Progenitor cell of endocrine pancreas (in vitro differentiated cells): ENCODE results near the gene MYL9. TPM values are rescaled to one million over a fixed set of nuclear protein-coding genes. Genes with fewer than 3 reads are reported as not detected.

ENCODE experiments used
- DNase-seq: peaks from one replicate; pipeline ENCODE4 v3.0.0; 2021; ENCODE audit warnings: low spot score; ENCODE audit not compliant: unreplicated experiment
- H3K27ac Mint-ChIP-seq: 2 replicates; pipeline ENCODE4 v1.8.0; 2021; ENCODE audit warnings: mild to moderate bottlenecking, moderate library complexity, mixed read lengths
- H3K27me3 Mint-ChIP-seq: 2 replicates; pipeline ENCODE4 v1.8.0; 2021; ENCODE audit warnings: mixed read lengths
- H3K36me3 Mint-ChIP-seq: 2 replicates; pipeline ENCODE4 v1.8.0; 2022; ENCODE audit warnings: mixed read lengths; ENCODE audit not compliant: insufficient read depth
- H3K4me1 Mint-ChIP-seq: 2 replicates; pipeline ENCODE4 v1.8.0; 2021; ENCODE audit warnings: low read depth, mixed read lengths
- H3K4me3 Mint-ChIP-seq: 2 replicates; pipeline ENCODE4 v1.8.0; 2021; ENCODE audit warnings: low read depth, mild to moderate bottlenecking, moderate library complexity, mixed read lengths
- H3K9me3 Mint-ChIP-seq: 2 replicates; pipeline ENCODE4 v1.8.0; 2021; ENCODE audit warnings: low read depth, mixed read lengths
- CTCF ChIP-seq: fragments of 200-600 bp; sonication (generic); IDR thresholded peaks from one replicate; pipeline ENCODE4 v1.5.0; 2021; ENCODE audit warnings: antibody characterized with exemption, mild to moderate bottlenecking; ENCODE audit not compliant: unreplicated experiment
- total RNA-seq: library from RNA; stranded (reverse); gene quantifications from 2 replicates; pipeline ENCODE4 v1.2.1, GENCODE V29; 2021

Gene MYL9
- total RNA-seq, 1 donor from 2014 or later: 31.0 TPM

GRCh38 chr20:36501367-36502006 is 39.8 kb upstream of the MYL9 start:
- peaks cover 13% of the 10 kb centered on the region for H3K36me3 Mint-ChIP-seq
- no peak overlapping the region for H3K4me3 Mint-ChIP-seq
- no peaks in the 10 kb centered on the region for H3K9me3 Mint-ChIP-seq
- DNase-seq: no peak
- no peaks in the 10 kb centered on the region for H3K4me1 Mint-ChIP-seq
- H3K27me3 Mint-ChIP-seq: no peaks in the 10 kb centered on the region
- no peak overlapping the region for H3K27ac Mint-ChIP-seq
- TF ChIP-seq CTCF: no peak

- Mint-ChIP-seq H3K27me3 (no peaks in the 10 kb centered on the region), H3K9me3 (no peaks in the 10 kb centered on the region), H3K36me3 (peaks cover 14% of the 10 kb centered on the region), H3K4me3 (no peak overlapping the region), H3K4me1 (no peaks in the 10 kb centered on the region), H3K27ac (no peak overlapping the region)
- no peak for DNase-seq
- TF ChIP-seq CTCF: no peak
Measured at GRCh38 chr20:36504295-36504694, 37.0 kb upstream of the MYL9 start.

GRCh38 chr20:36506253-36506652 is 35.1 kb upstream of the MYL9 start:
- Mint-ChIP-seq H3K27me3 (no peaks in the 10 kb centered on the region), H3K27ac (no peak overlapping the region), H3K36me3 (peaks cover 13% of the 10 kb centered on the region), H3K4me3 (no peak overlapping the region), H3K4me1 (no peaks in the 10 kb centered on the region), H3K9me3 (no peaks in the 10 kb centered on the region)
- peak; percentile 23 for TF ChIP-seq CTCF
- DNase-seq: no peak

- Mint-ChIP-seq H3K9me3 (no peaks in the 10 kb centered on the region), H3K27me3 (no peaks in the 10 kb centered on the region), H3K4me1 (no peaks in the 10 kb centered on the region), H3K36me3 (peaks cover 19% of the 10 kb centered on the region), H3K27ac (no peak overlapping the region), H3K4me3 (no peak overlapping the region)
- TF ChIP-seq CTCF: no peak
- no peak for DNase-seq
Measured at GRCh38 chr20:36507746-36508145, 33.6 kb upstream of the MYL9 start.

- no peaks in the 10 kb centered on the region for H3K4me1 Mint-ChIP-seq
- H3K4me3 Mint-ChIP-seq: no peak overlapping the region
- TF ChIP-seq CTCF: no peak
- no peaks in the 10 kb centered on the region for H3K27me3 Mint-ChIP-seq
- H3K9me3 Mint-ChIP-seq: no peaks in the 10 kb centered on the region
- no peak overlapping the region for H3K27ac Mint-ChIP-seq
- no peak for DNase-seq
- H3K36me3 Mint-ChIP-seq: peaks cover 17% of the 10 kb centered on the region
Measured at GRCh38 chr20:36519012-36519719, 22.2 kb upstream of the MYL9 start.
